ENCODE data around the gene HEXA. TPM values are rescaled to one million over a fixed set of nuclear protein-coding genes. Genes with fewer than 3 reads are reported as not detected.
A peak's percentile ranks its signal among the peaks of the same experiment; 100 is the strongest.

The HEXA gene
- polyA plus RNA-seq, 3 donors = 97.9 to 121 (median 116) TPM

DNA sequence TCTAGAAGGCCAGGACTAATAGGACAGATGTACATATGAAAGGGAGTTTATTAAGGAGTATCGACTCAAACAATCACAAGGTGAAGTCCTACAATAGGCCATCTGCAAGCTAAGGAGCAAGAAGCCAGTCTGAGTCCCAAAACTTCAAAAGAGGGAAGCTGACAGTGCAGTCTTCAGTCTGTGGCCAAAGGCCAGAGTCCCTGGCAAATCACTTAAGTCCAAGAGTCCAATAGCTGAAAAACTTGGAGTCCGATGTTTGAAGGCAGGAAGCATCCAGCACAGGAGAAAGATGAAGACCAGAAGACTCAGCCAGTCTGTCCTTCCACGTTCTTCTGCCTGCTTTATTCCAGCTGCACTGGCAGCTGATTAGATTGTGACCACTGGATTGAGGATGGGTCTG is 44.8 kb downstream of the HEXA start:
- no peak for DNase-seq (ENCODE audit: low read depth in 3 of 3, low spot score in 2 of 3)

DNA sequence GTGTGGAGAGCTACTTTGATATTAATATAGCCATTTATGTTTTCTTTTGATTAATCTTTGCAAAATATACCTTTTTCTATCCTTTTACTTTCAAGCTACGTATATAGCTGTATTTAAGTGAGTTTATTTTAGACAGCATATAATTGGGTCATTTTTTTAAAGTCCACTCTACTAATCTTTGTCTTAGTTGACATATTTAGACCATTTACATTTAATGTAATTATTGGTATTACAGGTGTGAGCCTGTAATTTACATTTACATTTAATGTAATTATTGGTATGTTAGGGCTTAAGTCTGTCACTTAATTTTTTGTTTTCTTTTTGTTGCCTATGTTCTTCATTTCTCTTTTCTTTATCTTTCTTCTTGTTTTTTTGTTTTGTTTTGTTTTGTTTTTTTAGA is 52.1 kb downstream of the HEXA start:
- DNase-seq (ENCODE audit: low read depth in 3 of 3, low spot score in 2 of 3) = no peak

DNA sequence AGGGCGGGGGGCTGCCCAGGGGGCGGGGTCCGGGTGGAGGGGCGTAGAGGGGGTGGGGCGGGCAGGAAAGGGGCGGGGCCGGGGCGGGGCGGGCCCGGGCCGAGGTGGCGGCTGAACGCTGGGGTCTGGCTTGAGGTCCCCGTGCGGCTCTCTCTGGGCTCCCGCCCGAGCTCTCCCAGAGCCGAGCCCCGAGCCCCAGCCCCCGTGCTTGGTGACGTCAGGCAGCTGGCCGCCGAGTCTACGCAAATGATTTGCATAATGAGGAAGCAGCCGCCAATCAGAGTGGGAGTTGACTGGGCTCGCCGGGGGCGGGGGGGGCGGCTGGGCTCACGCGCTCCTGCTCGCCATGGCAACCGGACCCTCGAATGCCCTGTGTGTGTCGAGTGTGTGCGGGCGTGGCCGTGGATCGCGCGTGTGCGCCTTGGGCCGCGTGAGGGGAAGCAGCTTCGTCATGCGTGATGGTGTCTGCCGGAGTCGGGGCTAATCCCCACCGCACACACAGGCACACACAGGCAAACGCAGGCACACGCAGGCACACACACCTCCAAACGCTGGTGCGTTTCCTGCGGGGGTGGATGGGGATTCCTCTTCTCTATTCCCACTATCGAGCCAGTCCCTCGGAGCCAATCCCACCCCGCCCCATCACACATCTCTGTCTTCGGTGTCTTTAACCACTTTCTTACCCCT is 55.7 kb downstream of the HEXA start, which contains the start of gene CELF6:
TSS of gene CELF6 (minus strand) at position 173 of the 687 bp plus-strand sequence. CDS start 283 bp downstream, outside the sequence.
- DNase-seq (ENCODE audit: low read depth in 3 of 3, low spot score in 2 of 3) = peak; percentile 38 to 67 (median 65)

DNA sequence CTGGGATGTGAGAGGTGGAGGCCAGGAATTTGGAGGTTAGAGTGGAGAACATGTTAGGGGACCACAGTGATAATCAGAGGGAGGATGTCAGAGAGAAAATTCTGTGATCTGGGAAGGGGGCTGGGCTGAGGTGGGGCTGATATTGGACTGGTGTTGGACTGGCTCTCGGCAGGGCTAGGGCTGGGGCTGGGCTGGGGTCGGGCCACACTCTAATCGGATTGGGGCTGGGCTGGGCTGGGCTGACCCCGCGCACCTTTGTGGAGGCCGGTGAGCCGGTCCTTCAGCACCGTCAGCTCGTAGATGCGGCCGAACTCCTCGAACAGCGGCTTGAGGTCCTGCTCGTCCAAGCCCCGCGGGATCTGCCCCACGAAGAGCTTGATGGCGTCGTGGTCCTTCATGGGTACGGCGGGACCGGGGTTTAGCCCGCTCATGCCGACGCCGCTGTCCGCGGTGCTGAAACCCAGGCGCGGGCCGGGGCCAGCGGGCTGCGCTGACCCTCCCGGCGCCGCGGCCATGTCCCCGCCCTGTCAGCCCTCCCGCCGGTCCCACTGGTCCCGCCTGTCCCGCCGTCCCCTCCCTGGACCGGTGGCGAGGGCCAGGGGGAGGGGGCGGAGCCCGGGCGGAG is 56.3 kb downstream of the HEXA start:
- peak; percentile 47 to 72 (median 65) for DNase-seq (ENCODE audit: low read depth in 3 of 3, low spot score in 2 of 3)

DNA sequence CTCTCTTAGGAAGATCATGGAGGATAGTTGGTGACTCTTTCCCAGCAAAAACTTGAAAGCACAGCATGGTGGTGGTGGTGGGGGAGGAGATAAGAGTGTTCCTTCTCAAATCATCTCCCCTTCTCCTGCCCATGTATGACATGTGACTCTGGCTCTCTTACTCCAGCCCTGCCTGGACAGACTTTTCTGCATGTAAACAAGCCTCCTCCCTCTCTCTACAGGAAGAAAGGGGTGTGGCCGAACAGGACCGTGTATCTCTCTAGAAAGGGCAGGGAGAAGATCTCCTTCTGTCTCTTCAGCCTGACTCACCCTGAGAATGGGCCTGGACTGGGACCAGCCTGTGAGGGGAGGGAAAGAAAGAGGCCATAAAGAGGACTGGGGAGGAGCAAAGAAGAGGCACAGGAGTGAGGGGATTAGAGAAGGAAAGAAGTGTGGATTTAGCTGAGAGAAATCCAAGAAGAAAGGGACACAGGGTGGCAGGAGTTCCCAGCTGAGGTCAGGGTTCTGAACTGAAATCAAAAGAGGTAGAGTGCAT is 57.3 kb downstream of the HEXA start:
- no peak for DNase-seq (ENCODE audit: low read depth in 3 of 3, low spot score in 2 of 3)

DNA sequence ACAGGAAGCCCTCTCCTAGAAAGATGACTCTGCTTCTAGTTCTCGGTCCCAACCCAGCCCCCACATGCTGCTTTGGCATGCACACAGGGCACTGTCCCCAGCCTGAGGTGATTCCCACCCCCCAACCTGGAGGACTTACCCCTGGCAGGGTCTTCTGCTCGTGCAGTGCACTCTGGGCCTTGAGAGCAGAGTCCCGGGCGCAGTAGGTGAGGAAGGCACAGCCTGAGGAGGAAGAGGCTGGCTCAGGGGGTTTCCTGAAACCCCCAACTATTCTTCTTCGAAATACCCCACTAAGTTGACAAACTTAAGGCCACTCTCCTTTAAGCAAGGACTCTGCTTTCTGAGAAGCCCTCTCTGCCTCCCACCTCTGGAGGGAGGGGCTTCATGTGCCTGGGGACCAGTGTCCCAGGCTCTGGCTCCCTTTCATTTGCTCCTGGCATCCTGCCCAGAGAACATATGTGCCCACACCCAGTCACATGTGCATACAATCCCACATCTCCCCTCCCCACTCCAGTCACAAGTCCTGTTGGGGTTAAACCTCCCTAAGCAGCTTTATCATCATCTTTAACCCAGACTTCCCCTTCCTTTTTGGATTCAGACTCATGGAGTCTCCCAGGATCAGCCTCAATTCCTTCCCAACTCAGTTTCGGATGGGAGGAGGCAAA is 60.0 kb downstream of the HEXA start:
- DNase-seq (ENCODE audit: low read depth in 3 of 3, low spot score in 2 of 3) = no peak

DNA sequence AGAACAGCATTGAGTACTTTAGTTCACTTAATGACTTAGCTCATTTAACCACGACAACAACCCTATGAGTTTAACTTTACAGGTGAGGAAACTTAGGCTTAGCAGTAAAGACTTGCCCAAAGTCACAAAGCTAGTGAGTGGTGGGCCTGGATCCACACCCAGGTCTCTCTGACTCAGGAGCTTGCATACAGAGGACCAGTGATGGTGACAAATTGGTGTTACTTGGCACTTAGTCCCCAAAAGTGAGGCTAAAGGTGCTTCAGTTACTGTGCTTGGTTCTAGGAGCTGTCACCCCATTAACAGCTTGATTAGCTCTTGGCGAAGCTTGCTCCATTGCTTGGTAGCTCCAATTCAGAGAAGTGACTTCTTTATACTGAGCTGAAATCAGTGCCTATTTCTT is 61.9 kb downstream of the HEXA start:
- DNase-seq (ENCODE audit: low read depth in 3 of 3, low spot score in 2 of 3) = no peak

DNA sequence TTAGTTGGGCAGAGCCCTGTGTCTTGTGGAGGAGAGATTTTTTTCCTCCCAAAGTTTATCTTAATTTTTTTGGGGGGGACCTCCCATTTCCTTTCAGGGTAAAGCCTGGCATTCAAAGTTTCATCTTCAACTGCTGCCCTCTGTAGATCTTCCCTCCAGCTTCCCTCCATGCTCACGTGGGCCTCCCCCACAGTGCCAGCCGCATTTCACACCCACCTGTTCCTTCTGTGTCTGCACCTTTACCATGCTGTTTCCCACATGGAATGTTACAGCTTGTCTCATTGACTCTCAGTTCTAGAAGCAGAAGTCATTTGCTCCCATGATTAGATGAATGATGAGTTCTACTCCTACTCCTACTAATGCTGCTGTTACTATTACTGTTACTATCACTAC is 62.4 kb downstream of the HEXA start:
- no peak for DNase-seq (ENCODE audit: low read depth in 3 of 3, low spot score in 2 of 3)

DNA sequence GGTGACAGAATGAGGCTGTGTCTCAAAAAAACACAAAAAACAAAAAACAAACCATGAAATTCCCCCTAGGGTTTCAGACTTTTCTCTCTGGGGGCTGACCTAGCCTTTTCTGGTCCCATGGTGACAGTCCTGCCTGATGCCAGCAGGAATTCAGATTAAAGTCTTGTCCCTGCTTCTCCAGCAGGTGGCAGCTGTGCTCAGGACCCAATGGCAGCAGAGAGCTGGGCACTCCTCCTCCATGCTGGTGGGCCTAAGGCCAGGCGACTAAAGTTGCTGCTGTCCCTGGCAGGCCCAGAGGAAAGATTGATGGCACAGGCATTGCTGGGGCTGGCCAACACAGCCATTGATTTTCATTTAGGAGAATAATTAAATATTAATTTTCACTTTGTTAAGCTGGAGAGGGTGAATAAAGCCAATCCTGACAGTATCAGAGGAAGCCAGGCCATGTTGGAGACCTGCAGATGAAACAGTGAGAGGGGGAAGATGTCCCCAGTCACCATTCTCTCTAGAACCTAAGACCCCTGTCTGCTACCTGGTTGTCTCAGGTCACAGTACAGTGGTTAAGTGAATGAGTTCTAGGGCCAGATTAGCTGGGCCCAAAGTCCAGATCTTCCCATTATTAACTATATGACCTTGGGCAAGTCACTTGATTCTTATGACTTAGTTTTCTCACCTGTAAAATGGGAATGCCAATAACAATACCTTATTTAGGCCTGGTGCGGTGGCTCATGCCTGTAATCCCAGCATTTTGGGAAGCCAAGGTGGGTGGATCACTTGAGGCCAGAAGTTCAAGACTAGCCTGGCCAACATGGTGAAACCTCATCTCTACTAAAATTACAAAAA is 63.0 kb downstream of the HEXA start:
- DNase-seq (ENCODE audit: low read depth in 3 of 3, low spot score in 2 of 3) = peak in 1 of 3 donors; percentile 24

DNA sequence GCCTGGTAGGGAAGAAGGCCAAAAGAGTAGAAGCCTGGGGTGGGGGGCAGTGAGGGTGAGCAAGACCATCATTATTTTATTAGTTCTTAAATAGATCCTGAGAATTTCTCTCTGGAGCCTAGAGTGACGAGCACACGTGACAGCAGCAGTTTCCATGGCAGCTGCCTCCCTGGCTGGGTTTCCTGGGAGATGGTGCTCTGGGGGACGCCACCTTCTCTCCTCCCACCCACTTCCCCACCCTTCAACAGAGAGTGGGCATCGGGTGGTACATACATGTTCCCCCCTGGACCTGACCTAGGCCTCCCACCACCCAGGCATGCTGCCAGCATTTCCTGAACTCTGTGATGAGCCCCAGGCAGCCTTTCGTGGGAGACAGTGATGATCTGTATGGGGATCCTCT is 68.8 kb downstream of the HEXA start:
- no peak for DNase-seq (ENCODE audit: low read depth in 3 of 3, low spot score in 2 of 3)

DNA sequence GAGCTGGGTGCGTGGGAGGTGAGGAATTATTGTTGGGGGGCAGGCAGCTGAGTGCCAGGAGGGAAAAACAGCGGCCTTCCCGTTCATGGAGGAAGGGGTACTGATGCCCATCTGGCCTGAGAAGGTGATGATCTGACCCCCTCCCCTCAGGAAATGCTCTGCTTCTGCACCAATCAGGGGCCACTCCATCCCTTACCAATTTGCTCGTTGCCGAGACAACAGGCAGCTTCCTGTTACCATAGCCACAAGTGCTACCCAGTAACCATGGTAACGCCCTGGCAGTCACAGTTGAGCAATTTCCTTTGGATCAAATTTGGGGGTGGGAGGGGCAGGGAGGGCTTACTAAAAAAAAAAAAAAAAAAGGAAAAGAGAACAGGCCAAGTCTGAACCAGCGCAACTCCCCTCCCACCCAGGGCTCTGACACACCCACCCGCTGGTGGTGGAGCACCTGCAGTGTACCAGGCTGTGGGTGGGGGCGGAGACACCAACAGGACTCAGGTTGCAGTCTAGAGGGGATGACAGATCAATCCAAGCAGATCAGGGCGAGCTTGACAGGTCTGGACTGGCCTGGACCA is 69.5 kb downstream of the HEXA start:
- DNase-seq (ENCODE audit: low read depth in 3 of 3, low spot score in 2 of 3) = no peak

DNA sequence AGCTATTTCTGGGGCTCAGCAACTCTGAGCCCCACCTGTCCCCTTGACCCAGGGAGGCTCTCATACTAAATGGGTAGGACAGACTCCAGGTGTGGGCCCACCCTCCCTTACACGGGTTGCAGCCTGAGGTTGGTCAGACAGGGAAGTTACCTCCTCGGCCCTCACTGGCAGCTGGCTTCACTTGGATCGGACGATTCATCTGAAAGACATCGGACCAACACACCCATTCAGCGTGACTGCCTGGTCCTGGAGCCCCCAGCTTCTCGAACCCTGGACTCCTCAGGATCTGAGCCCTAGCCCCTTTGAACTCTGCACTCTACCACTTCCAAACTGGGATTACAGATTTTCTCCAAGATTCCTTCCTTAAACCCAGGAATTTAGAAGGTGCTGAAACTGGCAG is 71.2 kb downstream of the HEXA start:
- no peak for DNase-seq (ENCODE audit: low read depth in 3 of 3, low spot score in 2 of 3)

DNA sequence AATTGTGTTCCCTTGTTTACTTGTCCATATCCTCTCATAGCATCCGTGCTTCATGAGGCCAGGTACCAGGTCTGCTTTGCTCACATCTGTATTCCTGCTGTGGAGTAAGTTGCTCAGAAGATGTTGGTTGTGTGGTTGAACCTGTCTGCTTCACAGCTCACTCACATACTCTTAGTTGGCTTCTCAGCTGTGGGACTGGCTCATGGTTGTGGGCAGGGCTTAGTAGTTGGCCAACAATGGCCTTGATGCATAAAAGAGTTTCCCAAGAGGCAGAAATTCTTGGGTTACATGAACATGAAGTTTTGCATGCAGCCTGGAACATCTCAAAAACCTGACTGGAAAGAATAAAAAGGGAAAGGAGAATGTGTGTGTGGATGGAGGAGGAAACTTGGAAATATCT is 72.9 kb downstream of the HEXA start:
- no peak for DNase-seq (ENCODE audit: low read depth in 3 of 3, low spot score in 2 of 3)

Other genes with a start within 250 kb of the HEXA start
- gene GRAMD2A, start 178.2 kb downstream of the HEXA start, polyA plus RNA-seq (ENCODE audit: insufficient read length in 3 of 3) = 1 to 10 TPM; 4.6 to 7.8 (median 6.4) TPM
- gene PKM, start 144.8 kb downstream of the HEXA start, polyA plus RNA-seq (ENCODE audit: insufficient read length in 3 of 3) = 100 to 1,000 TPM; 681 to 786 (median 709) TPM
- 10 to 100 TPM; 82.1 to 91.9 (median 88.9) TPM for gene PARP6, start 103.5 kb downstream of the HEXA start, polyA plus RNA-seq (ENCODE audit: insufficient read length in 3 of 3)
- gene CELF6, start 55.9 kb downstream of the HEXA start, polyA plus RNA-seq (ENCODE audit: insufficient read length in 3 of 3) = 1 to 10 TPM; 2.7 to 3.3 (median 3.0) TPM
- not detected for gene TMEM202, start 22.3 kb upstream of the HEXA start, polyA plus RNA-seq (ENCODE audit: insufficient read length in 3 of 3)
- 100 to 1,000 TPM; 196 to 209 (median 197) TPM for gene ARIH1, start 98.3 kb upstream of the HEXA start, polyA plus RNA-seq (ENCODE audit: insufficient read length in 3 of 3)

Measured in right renal cortex interstitium (tissue), 3 donors.